HG02852 (cell line): Measurements from ENCODE around the gene MYO3B.

ENCODE experiments used
- ATAC-seq: cut with Tn5 transposase; IDR thresholded peaks from one replicate; pipeline ENCODE4 v1.9.1; 2021; ENCODE audit warnings: mild to moderate bottlenecking, moderate library complexity; ENCODE audit not compliant: unreplicated experiment

MYO3B gene

GRCh38 chr2:170362871-170363631 lies 185.1 kb downstream of the MYO3B start:
- no peak for ATAC-seq

- no peak for ATAC-seq
Observed at GRCh38 chr2:170365003-170365402, 187.1 kb downstream of the MYO3B start.

- no peak for ATAC-seq
Observed at GRCh38 chr2:170365686-170366085, 187.7 kb downstream of the MYO3B start.

- ATAC-seq: no peak
Observed at GRCh38 chr2:170368370-170368769, 190.4 kb downstream of the MYO3B start.

- no peak for ATAC-seq
Observed at GRCh38 chr2:170369228-170369627, 191.3 kb downstream of the MYO3B start.

GRCh38 chr2:170369894-170370293 lies 191.9 kb downstream of the MYO3B start:
- no peak for ATAC-seq

- no peak for ATAC-seq
Observed at GRCh38 chr2:170371231-170371998, 193.5 kb downstream of the MYO3B start.

GRCh38 chr2:170375192-170375591 lies 197.2 kb downstream of the MYO3B start:
- no peak for ATAC-seq

- no peak for ATAC-seq
Observed at GRCh38 chr2:170377500-170378207, 199.7 kb downstream of the MYO3B start.

- no peak for ATAC-seq
Observed at GRCh38 chr2:170380267-170380666, 202.3 kb downstream of the MYO3B start.

GRCh38 chr2:170381678-170382077 lies 203.7 kb downstream of the MYO3B start:
- no peak for ATAC-seq

GRCh38 chr2:170386554-170386953 lies 208.6 kb downstream of the MYO3B start:
- ATAC-seq: no peak

GRCh38 chr2:170391018-170391417 lies 213.1 kb downstream of the MYO3B start:
- ATAC-seq: no peak

GRCh38 chr2:170391697-170392096 lies 213.8 kb downstream of the MYO3B start:
- ATAC-seq: no peak

GRCh38 chr2:170393861-170394498 lies 216.0 kb downstream of the MYO3B start:
- no peak for ATAC-seq

- no peak for ATAC-seq
Observed at GRCh38 chr2:170394641-170395387, 216.9 kb downstream of the MYO3B start.

GRCh38 chr2:170396799-170397459 lies 219.0 kb downstream of the MYO3B start:
- no peak for ATAC-seq

- no peak for ATAC-seq
Observed at GRCh38 chr2:170401187-170401586, 223.2 kb downstream of the MYO3B start.

GRCh38 chr2:170404846-170405245 lies 226.9 kb downstream of the MYO3B start:
- peak; percentile 63 for ATAC-seq

- no peak for ATAC-seq
Observed at GRCh38 chr2:170405326-170405725, 227.4 kb downstream of the MYO3B start.
